ENCODE results near the gene CNTN2. TPM values are rescaled to one million over a fixed set of nuclear protein-coding genes. Genes with fewer than 3 reads are reported as not detected.
A peak's percentile ranks its signal among the peaks of the same experiment; 100 is the strongest.

CNTN2 gene
- total RNA-seq, 2 donors from 2014 or later, result not detected

- Mint-ChIP-seq H3K27ac (no peak overlapping the region), H3K4me1 (peaks cover 2% of the 10 kb centered on the region), H3K27me3 (peaks cover 39% of the 10 kb centered on the region), H3K36me3 (ENCODE audit: low read depth) (peaks cover 2% of the 10 kb centered on the region), H3K4me3 (no peak overlapping the region)
- ATAC-seq (no peak), DNase-seq (no peak)
- H3K9me3 ChIP-seq (ENCODE audit: control insufficient read depth, low read length, poor library complexity, severe bottlenecking), result no peaks in the 10 kb centered on the region
Measured at GRCh38 chr1:205048382-205048781, 5.4 kb downstream of the CNTN2 start.

GRCh38 chr1:205049479-205049878 is 6.5 kb downstream of the CNTN2 start:
- Mint-ChIP-seq H3K27me3 (peaks cover 43% of the 10 kb centered on the region), H3K27ac (no peak overlapping the region), H3K4me3 (no peak overlapping the region), H3K36me3 (ENCODE audit: low read depth) (peaks cover 2% of the 10 kb centered on the region), H3K4me1 (peaks cover 2% of the 10 kb centered on the region)
- DNase-seq, result no peak
- ATAC-seq, result no peak
- H3K9me3 ChIP-seq (ENCODE audit: control insufficient read depth, low read length, poor library complexity, severe bottlenecking), result no peaks in the 10 kb centered on the region

- H3K4me1 Mint-ChIP-seq, result peaks cover 2% of the 10 kb centered on the region
- no peaks in the 10 kb centered on the region for H3K9me3 ChIP-seq (ENCODE audit: control insufficient read depth, low read length, poor library complexity, severe bottlenecking)
- H3K4me3 Mint-ChIP-seq, result no peak overlapping the region
- no peak overlapping the region for H3K27ac Mint-ChIP-seq
- ATAC-seq (no peak), DNase-seq (no peak)
- H3K27me3 Mint-ChIP-seq, result peaks cover 36% of the 10 kb centered on the region
- H3K36me3 Mint-ChIP-seq (ENCODE audit: low read depth), result no peaks in the 10 kb centered on the region
Measured at GRCh38 chr1:205052690-205053089, 9.7 kb downstream of the CNTN2 start.

GRCh38 chr1:205053296-205053695 is 10.3 kb downstream of the CNTN2 start:
- no peak overlapping the region for H3K27ac Mint-ChIP-seq
- no peak overlapping the region for H3K4me3 Mint-ChIP-seq
- H3K36me3 Mint-ChIP-seq (ENCODE audit: low read depth), result no peaks in the 10 kb centered on the region
- peaks cover 34% of the 10 kb centered on the region for H3K27me3 Mint-ChIP-seq
- DNase-seq (no peak), ATAC-seq (no peak)
- H3K4me1 Mint-ChIP-seq, result peaks cover 2% of the 10 kb centered on the region
- H3K9me3 ChIP-seq (ENCODE audit: control insufficient read depth, low read length, poor library complexity, severe bottlenecking), result no peaks in the 10 kb centered on the region

GRCh38 chr1:205054013-205054412 is 11.0 kb downstream of the CNTN2 start:
- H3K36me3 Mint-ChIP-seq (ENCODE audit: low read depth), result no peaks in the 10 kb centered on the region
- H3K4me3 Mint-ChIP-seq, result no peak overlapping the region
- peaks cover 2% of the 10 kb centered on the region for H3K4me1 Mint-ChIP-seq
- DNase-seq (no peak), ATAC-seq (no peak)
- no peaks in the 10 kb centered on the region for H3K9me3 ChIP-seq (ENCODE audit: control insufficient read depth, low read length, poor library complexity, severe bottlenecking)
- H3K27me3 Mint-ChIP-seq, result peaks cover 30% of the 10 kb centered on the region
- no peak overlapping the region for H3K27ac Mint-ChIP-seq

- no peak overlapping the region for H3K4me3 Mint-ChIP-seq
- ATAC-seq (no peak), DNase-seq (no peak)
- no peaks in the 10 kb centered on the region for H3K9me3 ChIP-seq (ENCODE audit: control insufficient read depth, low read length, poor library complexity, severe bottlenecking)
- no peak overlapping the region for H3K27ac Mint-ChIP-seq
- peaks cover under 1% of the 10 kb centered on the region for H3K4me1 Mint-ChIP-seq
- no peaks in the 10 kb centered on the region for H3K36me3 Mint-ChIP-seq (ENCODE audit: low read depth)
- peaks cover 30% of the 10 kb centered on the region for H3K27me3 Mint-ChIP-seq
Measured at GRCh38 chr1:205056188-205056611, 13.2 kb downstream of the CNTN2 start.

- no peak overlapping the region for H3K4me3 Mint-ChIP-seq
- DNase-seq (no peak), ATAC-seq (no peak)
Measured at GRCh38 chr1:205056956-205057568, 14.1 kb downstream of the CNTN2 start.

GRCh38 chr1:205057808-205058575 is 15.0 kb downstream of the CNTN2 start:
- H3K9me3 ChIP-seq (ENCODE audit: control insufficient read depth, low read length, poor library complexity, severe bottlenecking), result no peaks in the 10 kb centered on the region
- ATAC-seq, result no peak
- H3K27me3 Mint-ChIP-seq, result peaks cover 30% of the 10 kb centered on the region
- peaks cover 2% of the 10 kb centered on the region for H3K4me1 Mint-ChIP-seq
- H3K36me3 Mint-ChIP-seq (ENCODE audit: low read depth), result no peaks in the 10 kb centered on the region
- H3K4me3 Mint-ChIP-seq, result no peak overlapping the region
- no peak for DNase-seq
- no peak overlapping the region for H3K27ac Mint-ChIP-seq

More at GRCh38 chr1:205056956-205057568, 14.1 kb downstream of the CNTN2 start:
- no peaks in the 10 kb centered on the region for H3K9me3 ChIP-seq (ENCODE audit: control insufficient read depth, low read length, poor library complexity, severe bottlenecking)
- H3K36me3 Mint-ChIP-seq (ENCODE audit: low read depth), result no peaks in the 10 kb centered on the region
- H3K27ac Mint-ChIP-seq, result no peak overlapping the region
- peaks cover 2% of the 10 kb centered on the region for H3K4me1 Mint-ChIP-seq
- H3K27me3 Mint-ChIP-seq, result peaks cover 30% of the 10 kb centered on the region

- H3K27me3 Mint-ChIP-seq, result peaks cover 21% of the 10 kb centered on the region
- peaks cover 2% of the 10 kb centered on the region for H3K4me1 Mint-ChIP-seq
- H3K36me3 Mint-ChIP-seq (ENCODE audit: low read depth), result no peaks in the 10 kb centered on the region
- ATAC-seq (no peak), DNase-seq (no peak)
- no peak overlapping the region for H3K4me3 Mint-ChIP-seq
- no peak overlapping the region for H3K27ac Mint-ChIP-seq
- H3K9me3 ChIP-seq (ENCODE audit: control insufficient read depth, low read length, poor library complexity, severe bottlenecking), result no peaks in the 10 kb centered on the region
Measured at GRCh38 chr1:205058853-205059252, 15.8 kb downstream of the CNTN2 start.

- no peaks in the 10 kb centered on the region for H3K36me3 Mint-ChIP-seq (ENCODE audit: low read depth)
- ATAC-seq (no peak), DNase-seq (no peak)
- peaks cover 16% of the 10 kb centered on the region for H3K27me3 Mint-ChIP-seq
- H3K9me3 ChIP-seq (ENCODE audit: control insufficient read depth, low read length, poor library complexity, severe bottlenecking), result no peaks in the 10 kb centered on the region
- peaks cover 2% of the 10 kb centered on the region for H3K4me1 Mint-ChIP-seq
- no peak overlapping the region for H3K4me3 Mint-ChIP-seq
- H3K27ac Mint-ChIP-seq, result no peak overlapping the region
Measured at GRCh38 chr1:205059660-205060059, 16.6 kb downstream of the CNTN2 start.

GRCh38 chr1:205060746-205061145 is 17.7 kb downstream of the CNTN2 start:
- Mint-ChIP-seq H3K27ac (no peak overlapping the region), H3K4me1 (peaks cover 2% of the 10 kb centered on the region), H3K27me3 (peaks cover 5% of the 10 kb centered on the region), H3K36me3 (ENCODE audit: low read depth) (no peaks in the 10 kb centered on the region), H3K4me3 (no peak overlapping the region)
- ATAC-seq (no peak), DNase-seq (no peak)
- no peaks in the 10 kb centered on the region for H3K9me3 ChIP-seq (ENCODE audit: control insufficient read depth, low read length, poor library complexity, severe bottlenecking)

- peaks cover 2% of the 10 kb centered on the region for H3K4me1 Mint-ChIP-seq
- ATAC-seq (no peak), DNase-seq (no peak)
- H3K27me3 Mint-ChIP-seq, result peaks cover under 1% of the 10 kb centered on the region
- no peak overlapping the region for H3K4me3 Mint-ChIP-seq
- no peak overlapping the region for H3K27ac Mint-ChIP-seq
- H3K9me3 ChIP-seq (ENCODE audit: control insufficient read depth, low read length, poor library complexity, severe bottlenecking), result no peaks in the 10 kb centered on the region
- no peaks in the 10 kb centered on the region for H3K36me3 Mint-ChIP-seq (ENCODE audit: low read depth)
Measured at GRCh38 chr1:205061227-205061626, 18.2 kb downstream of the CNTN2 start.

- no peaks in the 10 kb centered on the region for H3K27me3 Mint-ChIP-seq
- DNase-seq (peak; percentile 34 to 61 (median 37)), ATAC-seq (peak; percentile 80)
- H3K36me3 Mint-ChIP-seq (ENCODE audit: low read depth), result no peaks in the 10 kb centered on the region
- peaks cover 2% of the 10 kb centered on the region for H3K4me1 Mint-ChIP-seq
- H3K4me3 Mint-ChIP-seq, result no peak overlapping the region
- no peak overlapping the region for H3K27ac Mint-ChIP-seq
- no peaks in the 10 kb centered on the region for H3K9me3 ChIP-seq (ENCODE audit: control insufficient read depth, low read length, poor library complexity, severe bottlenecking)
Measured at GRCh38 chr1:205061665-205062069, 18.7 kb downstream of the CNTN2 start.

GRCh38 chr1:205062319-205062718 is 19.3 kb downstream of the CNTN2 start:
- Mint-ChIP-seq H3K27me3 (no peaks in the 10 kb centered on the region), H3K36me3 (ENCODE audit: low read depth) (no peaks in the 10 kb centered on the region), H3K4me1 (peaks cover 2% of the 10 kb centered on the region), H3K4me3 (no peak overlapping the region), H3K27ac (no peak overlapping the region)
- ATAC-seq (no peak), DNase-seq (no peak)
- no peaks in the 10 kb centered on the region for H3K9me3 ChIP-seq (ENCODE audit: control insufficient read depth, low read length, poor library complexity, severe bottlenecking)

Data from T-helper 17 cell (primary cell).